Neutrophil (primary cell): ENCODE measurements around the gene NDST4.

Source experiments
- H3K27ac ChIP-seq: fragments of 200-600 bp; sonication (generic); 2 replicates; pipeline ENCODE4 v1.5.1; 2016; ENCODE audit warnings: mild to moderate bottlenecking, moderate library complexity
- H3K27me3 ChIP-seq: fragments of 200-600 bp; sonication (generic); 2 replicates; pipeline ENCODE4 v1.6.0; 2016; ENCODE audit warnings: mild to moderate bottlenecking
- H3K36me3 ChIP-seq: fragments of 200-600 bp; sonication (generic); 2 replicates; pipeline ENCODE4 v1.5.1; 2017
- H3K4me1 ChIP-seq, 2 experiments: fragments of 200-600 bp in 1 of 2; sonication (generic) in 1 of 2; 1 replicate in 1 of 2; 2 replicates in 1 of 2; pipeline versions ENCODE4 v1.5.1 to v1.6.1; 2013 to 2016; ENCODE audit warnings: low read depth in 1 of 2, low read length in 1 of 2, mild to moderate bottlenecking in 1 of 2, moderate library complexity in 1 of 2; ENCODE audit not compliant: control insufficient read depth in 1 of 2, insufficient read depth in 1 of 2
- H3K4me3 ChIP-seq, 2 experiments: fragments of 200-600 bp in 1 of 2; sonication (generic) in 1 of 2; 1 replicate in 1 of 2; 2 replicates in 1 of 2; pipeline ENCODE4 v1.5.1; 2013 to 2016; ENCODE audit warnings: low read depth in 1 of 2, low read length in 1 of 2, mild to moderate bottlenecking in 1 of 2, moderate library complexity in 1 of 2
- H3K9me3 ChIP-seq: fragments of 200-600 bp; sonication (generic); 2 replicates; pipeline ENCODE4 v1.5.1; 2016
- TF ChIP-seq, protein P1 (sequence below): fragments of 200-600 bp; sonication (generic); IDR thresholded peaks from 2 replicates; pipeline ENCODE4 v1.5.1; 2016; ENCODE audit warnings: antibody characterized with exemption

NDST4 gene

DNA sequence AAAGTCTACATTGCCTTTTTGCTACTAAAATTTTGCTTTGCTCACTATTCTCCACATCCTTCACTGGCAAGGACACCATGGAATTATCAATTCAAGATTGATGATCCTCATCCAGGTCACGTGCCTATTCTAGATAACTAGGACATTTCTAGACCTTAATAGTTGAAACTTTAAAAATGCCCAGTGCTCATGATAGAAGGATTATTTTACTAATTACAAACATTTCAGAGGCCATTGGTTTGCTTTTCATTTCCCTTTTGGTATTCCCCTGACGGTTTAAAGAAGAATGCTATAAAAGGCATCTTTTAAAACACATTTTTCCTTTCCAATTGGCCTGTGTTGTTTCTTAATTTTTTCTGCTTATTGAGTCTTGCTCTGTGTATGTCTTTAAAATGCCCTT, 249.4 kb downstream of the NDST4 start:
- TF ChIP-seq, protein P1, sequence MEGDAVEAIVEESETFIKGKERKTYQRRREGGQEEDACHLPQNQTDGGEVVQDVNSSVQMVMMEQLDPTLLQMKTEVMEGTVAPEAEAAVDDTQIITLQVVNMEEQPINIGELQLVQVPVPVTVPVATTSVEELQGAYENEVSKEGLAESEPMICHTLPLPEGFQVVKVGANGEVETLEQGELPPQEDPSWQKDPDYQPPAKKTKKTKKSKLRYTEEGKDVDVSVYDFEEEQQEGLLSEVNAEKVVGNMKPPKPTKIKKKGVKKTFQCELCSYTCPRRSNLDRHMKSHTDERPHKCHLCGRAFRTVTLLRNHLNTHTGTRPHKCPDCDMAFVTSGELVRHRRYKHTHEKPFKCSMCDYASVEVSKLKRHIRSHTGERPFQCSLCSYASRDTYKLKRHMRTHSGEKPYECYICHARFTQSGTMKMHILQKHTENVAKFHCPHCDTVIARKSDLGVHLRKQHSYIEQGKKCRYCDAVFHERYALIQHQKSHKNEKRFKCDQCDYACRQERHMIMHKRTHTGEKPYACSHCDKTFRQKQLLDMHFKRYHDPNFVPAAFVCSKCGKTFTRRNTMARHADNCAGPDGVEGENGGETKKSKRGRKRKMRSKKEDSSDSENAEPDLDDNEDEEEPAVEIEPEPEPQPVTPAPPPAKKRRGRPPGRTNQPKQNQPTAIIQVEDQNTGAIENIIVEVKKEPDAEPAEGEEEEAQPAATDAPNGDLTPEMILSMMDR, result no peak
- Histone ChIP-seq H3K36me3 (no peaks in the 10 kb centered on the region), H3K9me3 (no peaks in the 10 kb centered on the region), H3K4me3 (no peak overlapping the region), H3K4me1 (no peaks in the 10 kb centered on the region), H3K27ac (no peak overlapping the region), H3K27me3 (no peaks in the 10 kb centered on the region)

DNA sequence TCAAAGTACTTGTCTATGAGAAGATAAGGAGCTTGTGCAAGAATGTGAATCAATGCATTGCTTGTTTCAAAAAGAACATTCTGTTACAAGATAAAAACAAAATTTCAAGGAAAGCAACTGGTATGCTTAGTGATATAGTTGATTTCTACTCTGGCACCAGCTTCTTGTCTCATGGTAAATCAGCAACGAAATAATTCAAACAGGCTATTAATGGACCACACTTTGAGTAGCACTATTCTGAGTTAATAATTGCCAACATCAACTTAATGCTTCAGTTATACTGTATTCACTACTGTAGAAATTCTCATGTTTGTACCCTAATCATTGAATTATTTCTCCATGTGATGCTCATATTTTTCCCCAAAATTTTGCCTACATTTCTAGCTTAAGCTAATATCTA, 252.6 kb downstream of the NDST4 start:
- Histone ChIP-seq H3K27me3 (no peaks in the 10 kb centered on the region), H3K4me1 (no peaks in the 10 kb centered on the region), H3K36me3 (no peaks in the 10 kb centered on the region), H3K4me3 (no peak overlapping the region), H3K27ac (no peak overlapping the region), H3K9me3 (no peaks in the 10 kb centered on the region)
- TF ChIP-seq, protein P1, result no peak

DNA sequence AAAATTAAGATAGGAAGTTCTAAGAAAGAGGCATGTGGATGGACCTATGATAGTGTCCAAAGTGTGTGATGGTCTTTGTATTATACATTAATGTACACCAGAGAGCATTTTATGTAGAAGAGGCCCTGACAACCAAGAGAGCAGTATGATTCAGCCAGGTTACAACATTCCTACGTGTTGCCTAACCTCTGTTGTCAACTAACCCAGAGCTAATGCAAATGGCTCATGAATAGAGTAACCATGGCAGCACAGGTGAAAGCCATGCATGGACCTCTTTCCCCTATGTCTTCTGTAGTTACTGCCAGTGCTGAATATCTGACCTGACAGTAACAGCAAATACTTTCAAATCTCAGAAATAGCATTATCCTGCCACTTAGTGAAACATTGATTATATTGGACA, 255.6 kb downstream of the NDST4 start:
- Histone ChIP-seq H3K36me3 (no peaks in the 10 kb centered on the region), H3K4me3 (no peak overlapping the region), H3K27ac (no peak overlapping the region), H3K9me3 (no peaks in the 10 kb centered on the region), H3K4me1 (no peaks in the 10 kb centered on the region), H3K27me3 (no peaks in the 10 kb centered on the region)
- TF ChIP-seq, protein P1, result no peak

DNA sequence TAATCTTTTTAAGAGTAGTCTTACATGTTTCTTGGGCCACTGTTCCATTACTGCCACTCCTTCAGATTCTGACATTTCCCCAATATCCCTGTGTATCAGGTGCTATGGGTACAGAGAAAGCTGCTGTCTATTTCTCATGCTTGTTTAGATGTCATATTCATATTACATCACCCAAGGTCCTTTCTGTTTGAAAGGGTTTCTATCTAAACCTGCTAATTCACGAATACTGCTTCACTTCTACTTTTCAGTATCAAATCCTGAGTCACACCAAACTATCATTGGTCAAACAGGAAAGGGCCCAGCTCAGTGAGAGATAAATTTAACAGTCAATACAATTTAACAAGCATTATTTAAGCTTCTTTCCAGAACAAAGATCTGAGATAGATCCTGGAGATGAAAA, 273.4 kb downstream of the NDST4 start:
- Histone ChIP-seq H3K9me3 (no peaks in the 10 kb centered on the region), H3K4me1 (no peaks in the 10 kb centered on the region), H3K27ac (no peak overlapping the region), H3K4me3 (no peak overlapping the region), H3K27me3 (no peaks in the 10 kb centered on the region), H3K36me3 (no peaks in the 10 kb centered on the region)
- TF ChIP-seq, protein P1, result no peak

DNA sequence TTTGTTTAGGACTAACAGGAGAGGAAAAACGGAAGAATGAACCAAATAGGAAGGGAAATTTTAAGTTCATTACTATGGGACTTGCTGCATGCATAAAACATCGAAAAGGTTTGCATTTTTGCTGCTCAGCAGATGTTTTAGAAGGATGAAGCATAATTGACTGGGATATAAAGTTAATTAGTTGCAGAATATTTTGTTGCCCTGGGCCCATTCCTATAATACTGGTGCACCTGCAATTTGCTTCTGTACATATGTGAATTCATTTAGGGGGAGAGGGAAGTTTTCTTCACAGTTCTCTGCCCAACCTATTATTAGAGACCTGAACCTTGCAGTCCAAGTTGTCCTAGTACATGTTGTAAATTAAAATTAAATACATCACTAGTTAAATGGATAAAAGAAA, 282.8 kb downstream of the NDST4 start:
- Histone ChIP-seq H3K36me3 (no peaks in the 10 kb centered on the region), H3K27me3 (no peaks in the 10 kb centered on the region), H3K4me1 (no peaks in the 10 kb centered on the region), H3K9me3 (no peaks in the 10 kb centered on the region), H3K4me3 (no peak overlapping the region), H3K27ac (no peak overlapping the region)
- TF ChIP-seq, protein P1, result no peak

DNA sequence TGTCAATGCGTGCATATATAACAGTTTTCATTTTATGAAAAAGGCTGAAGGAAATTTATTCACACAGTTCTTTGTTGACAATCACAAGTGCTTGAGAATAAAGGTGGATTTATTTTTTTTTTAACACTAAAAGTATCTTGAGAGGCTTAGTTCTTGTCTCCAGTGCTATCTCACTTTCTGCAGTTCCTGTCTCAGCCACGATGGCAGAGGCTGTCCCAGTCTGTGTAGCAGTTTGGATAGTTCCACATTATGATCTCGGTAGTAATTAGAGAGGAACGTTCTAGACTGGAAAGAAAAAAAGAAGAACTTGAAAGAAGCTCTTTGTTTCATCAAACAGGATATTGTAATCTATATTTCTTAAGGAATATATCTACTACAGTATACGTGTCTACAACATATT, 285.8 kb downstream of the NDST4 start:
- no peaks in the 10 kb centered on the region for H3K4me1 ChIP-seq
- no peaks in the 10 kb centered on the region for H3K36me3 ChIP-seq
- H3K4me3 ChIP-seq, result no peak overlapping the region
- no peak overlapping the region for H3K27ac ChIP-seq
- no peaks in the 10 kb centered on the region for H3K27me3 ChIP-seq
- TF ChIP-seq, protein P1, result no peak
- no peaks in the 10 kb centered on the region for H3K9me3 ChIP-seq
